H9 (cell line): ENCODE data around the gene TIMM22. TPM values are rescaled to one million over a fixed set of nuclear protein-coding genes. Genes with fewer than 3 reads are reported as not detected.

Experiments
- DNase-seq: peaks from one replicate; pipeline ENCODE4 v3.0.0-alpha.2; 2017
- H2AFZ ChIP-seq: one replicate; pipeline ENCODE4 v1.6.1; 2013; ENCODE audit warnings: mild to moderate bottlenecking, low read length, control low read depth, moderate library complexity
- H2AK5ac ChIP-seq: 2 replicates; pipeline ENCODE4 v1.6.1; 2013; ENCODE audit warnings: low read length, control low read depth, mixed read lengths; ENCODE audit not compliant: insufficient read length
- H2BK120ac ChIP-seq: one replicate; pipeline ENCODE4 v1.6.1; 2013; ENCODE audit warnings: low read depth, mild to moderate bottlenecking, low read length, control low read depth, inconsistent platforms; ENCODE audit not compliant: poor library complexity, severe bottlenecking
- H2BK12ac ChIP-seq: 2 replicates; pipeline ENCODE4 v1.6.1; 2013; ENCODE audit warnings: low read length, control low read depth, mixed read lengths, low read depth; ENCODE audit not compliant: insufficient read length
- H2BK15ac ChIP-seq: 2 replicates; pipeline ENCODE4 v1.6.1; 2013; ENCODE audit warnings: low read depth, low read length, control low read depth
- H2BK20ac ChIP-seq: one replicate; pipeline ENCODE4 v1.6.1; 2013; ENCODE audit warnings: low read depth, mild to moderate bottlenecking, low read length, control low read depth, inconsistent platforms; ENCODE audit not compliant: poor library complexity, severe bottlenecking
- H2BK5ac ChIP-seq: 2 replicates; pipeline ENCODE4 v1.6.1; 2013; ENCODE audit warnings: low read length, control low read depth, mixed read lengths; ENCODE audit not compliant: insufficient read length
- H3K14ac ChIP-seq: 2 replicates; pipeline ENCODE4 v1.6.1; 2013; ENCODE audit warnings: low read length, control low read depth; ENCODE audit not compliant: insufficient read depth
- H3K18ac ChIP-seq: 2 replicates; pipeline ENCODE4 v1.6.1; 2013; ENCODE audit warnings: low read depth, mild to moderate bottlenecking, mixed read lengths, low read length, control low read depth; ENCODE audit not compliant: insufficient read length
- H3K23ac ChIP-seq: 2 replicates; pipeline ENCODE4 v1.6.1; 2013; ENCODE audit warnings: low read length, control low read depth, mixed read lengths, low read depth; ENCODE audit not compliant: insufficient read length
- H3K23me2 ChIP-seq: 2 replicates; pipeline ENCODE4 v1.6.1; 2013; ENCODE audit warnings: low read depth, mild to moderate bottlenecking, mixed read lengths, low read length, control low read depth; ENCODE audit not compliant: insufficient read length, poor library complexity, severe bottlenecking
- H3K27ac ChIP-seq: 2 replicates; pipeline ENCODE4 v1.5.1; 2013; ENCODE audit warnings: low read length, control low read depth, mixed read lengths, low read depth; ENCODE audit not compliant: insufficient read length
- H3K27me3 ChIP-seq: 2 replicates; pipeline ENCODE4 v1.6.1; 2013; ENCODE audit warnings: low read length, control low read depth, inconsistent platforms; ENCODE audit not compliant: insufficient read depth
- H3K4ac ChIP-seq: 2 replicates; pipeline ENCODE4 v1.6.1; 2013; ENCODE audit warnings: low read depth, mild to moderate bottlenecking, control low read depth, inconsistent platforms, low read length, moderate library complexity
- H3K4me1 ChIP-seq: 2 replicates; pipeline ENCODE4 v1.6.1; 2013; ENCODE audit warnings: low read length, control low read depth, inconsistent platforms; ENCODE audit not compliant: insufficient read depth
- H3K4me2 ChIP-seq: 2 replicates; pipeline ENCODE4 v1.6.1; 2013; ENCODE audit warnings: low read length, control low read depth, mixed read lengths; ENCODE audit not compliant: insufficient read length, insufficient read depth
- H3K56ac ChIP-seq: 2 replicates; pipeline ENCODE4 v1.6.1; 2013; ENCODE audit warnings: low read depth, mild to moderate bottlenecking, mixed read lengths, low read length, control low read depth; ENCODE audit not compliant: insufficient read length
- H3K79me1 ChIP-seq: 2 replicates; pipeline ENCODE4 v1.6.1; 2013; ENCODE audit warnings: low read depth, mild to moderate bottlenecking, moderate library complexity, low read length, control low read depth, inconsistent platforms; ENCODE audit not compliant: insufficient read depth, poor library complexity, severe bottlenecking
- H3K79me2 ChIP-seq: 2 replicates; pipeline ENCODE4 v1.6.1; 2013; ENCODE audit warnings: low read length, control low read depth, inconsistent platforms; ENCODE audit not compliant: insufficient read depth
- H3K9ac ChIP-seq: 2 replicates; pipeline ENCODE4 v1.6.1; 2013; ENCODE audit warnings: low read length, control low read depth, mixed read lengths; ENCODE audit not compliant: insufficient read length; ENCODE audit errors: extremely low read depth
- H3K9me3 ChIP-seq: one replicate; pipeline ENCODE4 v1.6.1; 2013; ENCODE audit warnings: low read depth, low read length, inconsistent platforms; ENCODE audit not compliant: control insufficient read depth
- H3T11ph ChIP-seq: one replicate; pipeline ENCODE4 v1.6.1; 2013; ENCODE audit warnings: mild to moderate bottlenecking, low read length, control low read depth, inconsistent platforms
- H4K20me1 ChIP-seq: one replicate; pipeline ENCODE4 v1.6.1; 2013; ENCODE audit not compliant: control insufficient read depth, insufficient read length, insufficient read depth
- H4K5ac ChIP-seq: 2 replicates; pipeline ENCODE4 v1.6.1; 2013; ENCODE audit warnings: low read depth, mild to moderate bottlenecking, mixed read lengths, low read length, control low read depth; ENCODE audit not compliant: insufficient read length
- H4K8ac ChIP-seq: replicated peaks from 2 replicates; pipeline ENCODE4 v1.6.1; 2013; ENCODE audit warnings: low read length, control low read depth, mixed read lengths, low read depth; ENCODE audit not compliant: insufficient read length
- H4K91ac ChIP-seq: 2 replicates; pipeline ENCODE4 v1.6.1; 2013; ENCODE audit warnings: low read depth, mild to moderate bottlenecking, moderate library complexity, mixed read lengths, low read length, control low read depth; ENCODE audit not compliant: insufficient read length
- H3K27ac Mint-ChIP-seq, 3 experiments: 2 replicates in 2 of 3; 3 replicates in 1 of 3; pipeline ENCODE4 v1.8.0; 2020 to 2021; ENCODE audit warnings: mixed read lengths in 3 of 3, mild to moderate bottlenecking in 1 of 3, moderate library complexity in 1 of 3
- H3K27me3 Mint-ChIP-seq: 2 replicates; pipeline ENCODE4 v1.8.0; 2021; ENCODE audit warnings: low read depth, mild to moderate bottlenecking, moderate library complexity, mixed read lengths
- H3K36me3 Mint-ChIP-seq, 3 experiments: 2 replicates in 2 of 3; 3 replicates in 1 of 3; pipeline ENCODE4 v1.8.0; 2020 to 2021; ENCODE audit warnings: low read depth in 3 of 3, mixed read lengths in 3 of 3; ENCODE audit not compliant: insufficient read depth in 1 of 3
- H3K4me1 Mint-ChIP-seq, 2 experiments: 2 replicates each; pipeline ENCODE4 v1.8.0; 2020; ENCODE audit warnings: mixed read lengths in 2 of 2
- H3K4me3 Mint-ChIP-seq, 2 experiments: 2 replicates in 1 of 2; 3 replicates in 1 of 2; pipeline ENCODE4 v1.8.0; 2020 to 2021; ENCODE audit warnings: mild to moderate bottlenecking in 2 of 2, mixed read lengths in 2 of 2, moderate library complexity in 1 of 2
- H3K9me3 Mint-ChIP-seq, 2 experiments: 2 replicates in 1 of 2; 3 replicates in 1 of 2; pipeline ENCODE4 v1.8.0; 2020; ENCODE audit warnings: mild to moderate bottlenecking in 2 of 2, mixed read lengths in 2 of 2, moderate library complexity in 1 of 2
- CTCF ChIP-seq: fragments of 200-600 bp; sonication (generic); conservative IDR thresholded peaks from 3 replicates; pipeline ENCODE4 v1.8.0; 2021; ENCODE audit warnings: antibody characterized with exemption, mild to moderate bottlenecking
- WGBS: extraction: QIAGEN DNeasy Blood & Tissue Kit; methylation state at CpG from one replicate; pipeline ENCODE4 v1.1.7; 2013; ENCODE audit warnings: missing lambda C conversion rate, low lambda C conversion rate, mixed read lengths; ENCODE audit not compliant: insufficient read length; ENCODE audit errors: extremely low coverage; 5-methylcytosine and 5-hydroxymethylcytosine counted together
- total RNA-seq: library from RNA; stranded (reverse); gene quantifications from 2 replicates; pipeline ENCODE4 v1.2.1, GENCODE V29; 2021

TIMM22 gene
- total RNA-seq, 1 experiment from 2014 or later: 23.0 TPM

GRCh38 chr17:1039511-1040215, 42.7 kb downstream of the TIMM22 start:
- Histone ChIP-seq H4K5ac (no peak overlapping the region), H3K4ac (no peak overlapping the region), H3K9me3 (no peaks in the 10 kb centered on the region), H4K8ac (no peak overlapping the region), H4K91ac (no peak overlapping the region), H3K27ac (no peak overlapping the region), H2BK15ac (no peak overlapping the region), H2AFZ (no peak overlapping the region), H2BK120ac (no peak overlapping the region), H3K18ac (no peak overlapping the region), H3K14ac (no peak overlapping the region), H3K9ac (no peak overlapping the region), H2BK5ac (no peak overlapping the region), H4K20me1 (no peaks in the 10 kb centered on the region), H3K79me2 (no peaks in the 10 kb centered on the region), H3K23me2 (no peaks in the 10 kb centered on the region), H2BK12ac (no peak overlapping the region), H3T11ph (no peak overlapping the region), H3K56ac (no peak overlapping the region), H2AK5ac (no peak overlapping the region), H3K27me3 (no peaks in the 10 kb centered on the region), H2BK20ac (no peak overlapping the region), H3K79me1 (no peaks in the 10 kb centered on the region), H3K23ac (no peak overlapping the region), H3K4me1 (no peaks in the 10 kb centered on the region; the same call in 1 of the 2 replicates), H3K4me2 (no peak overlapping the region)
- H3K4me3 Mint-ChIP-seq: no peak overlapping the region
- H3K36me3 Mint-ChIP-seq: peaks cover 2 to 12% (median 3%) of the 10 kb centered on the region in 3 experiments; a peak in 6 of 7 replicates
- TF ChIP-seq CTCF: no peak
- DNase-seq: peak; percentile 62
- WGBS: no CpG with 5 or more reads among the region's 30 CpGs
- H3K9me3 Mint-ChIP-seq: no peaks in the 10 kb centered on the region
- H3K4me1 Mint-ChIP-seq: peaks cover 6 to 31% of the 10 kb centered on the region in 2 experiments; a peak in 3 of 4 replicates
- no peaks in the 10 kb centered on the region; the same call in 1 of the 2 replicates for H3K27me3 Mint-ChIP-seq
- H3K27ac Mint-ChIP-seq: peak overlapping the region in 1 of 3 experiments; percentile 82; a peak in 3 of 7 replicates
